Neural progenitor cell (in vitro differentiated cells): ENCODE measurements around the gene RCL1. TPM values are rescaled to one million over a fixed set of nuclear protein-coding genes. Genes with fewer than 3 reads are reported as not detected.

Source experiments
- DNase-seq: peaks from one replicate; pipeline ENCODE4 v3.0.0-alpha.2; 2016; ENCODE audit warnings: low spot score
- H2AFZ ChIP-seq: fragments of 200-600 bp; sonication (generic); replicated peaks from 2 replicates; pipeline ENCODE4 v1.6.1; 2016; ENCODE audit warnings: antibody characterized with exemption
- H3F3A ChIP-seq: fragments of 200-600 bp; sonication (generic); 2 replicates; pipeline ENCODE4 v1.6.1; 2016; ENCODE audit warnings: antibody characterized with exemption, low read depth
- H3K27ac ChIP-seq: fragments of 200-600 bp; sonication (generic); 2 replicates; pipeline ENCODE4 v1.5.1; 2016; ENCODE audit warnings: mild to moderate bottlenecking
- H3K27me3 ChIP-seq: fragments of 200-600 bp; sonication (generic); 2 replicates; pipeline ENCODE4 v1.6.1; 2016; ENCODE audit warnings: mild to moderate bottlenecking, moderate library complexity
- H3K36me3 ChIP-seq: fragments of 200-600 bp; sonication (generic); 2 replicates; pipeline ENCODE4 v1.5.1; 2016
- H3K4me1 ChIP-seq: fragments of 200-600 bp; sonication (generic); 2 replicates; pipeline ENCODE4 v1.6.1; 2016; ENCODE audit warnings: mixed run types
- H3K4me2 ChIP-seq: fragments of 200-600 bp; sonication (generic); 2 replicates; pipeline ENCODE4 v1.6.1; 2016
- H3K4me3 ChIP-seq: fragments of 200-600 bp; sonication (generic); 2 replicates; pipeline ENCODE4 v1.5.1; 2016
- H3K79me2 ChIP-seq: fragments of 200-600 bp; sonication (generic); 2 replicates; pipeline ENCODE4 v1.6.1; 2016; ENCODE audit warnings: low read depth
- H3K9ac ChIP-seq: fragments of 200-600 bp; sonication (generic); 2 replicates; pipeline ENCODE4 v1.6.1; 2016
- H3K9me3 ChIP-seq: fragments of 200-600 bp; sonication (generic); 2 replicates; pipeline ENCODE4 v1.5.1; 2016; ENCODE audit warnings: low read depth
- H4K20me1 ChIP-seq: fragments of 200-600 bp; sonication (generic); 2 replicates; pipeline ENCODE4 v1.6.1; 2016; ENCODE audit warnings: low read depth
- H3K27ac Mint-ChIP-seq: 3 replicates; pipeline ENCODE4 v1.8.0; 2021; ENCODE audit warnings: mixed read lengths
- H3K27me3 Mint-ChIP-seq: 2 replicates; pipeline ENCODE4 v1.8.0; 2022; ENCODE audit warnings: low read depth, mild to moderate bottlenecking, inconsistent platforms, moderate library complexity, mixed read lengths; ENCODE audit not compliant: insufficient read depth
- H3K36me3 Mint-ChIP-seq: 3 replicates; pipeline ENCODE4 v1.8.0; 2021; ENCODE audit warnings: mixed read lengths
- H3K4me1 Mint-ChIP-seq: 3 replicates; pipeline ENCODE4 v1.8.0; 2021; ENCODE audit warnings: mixed read lengths
- H3K4me3 Mint-ChIP-seq: 3 replicates; pipeline ENCODE4 v1.8.0; 2021; ENCODE audit warnings: mild to moderate bottlenecking, moderate library complexity, mixed read lengths
- H3K9me3 Mint-ChIP-seq: 3 replicates; pipeline ENCODE4 v1.8.0; 2020; ENCODE audit warnings: mixed read lengths
- EZH2 ChIP-seq: fragments of 200-600 bp; sonication (generic); IDR thresholded peaks from 2 replicates; pipeline ENCODE4 v1.6.1; 2017; ENCODE audit warnings: antibody characterized with exemption, mild to moderate bottlenecking, moderate library complexity
- EZH2phosphoT487 ChIP-seq: fragments of 200-600 bp; sonication (generic); IDR thresholded peaks from 2 replicates; pipeline ENCODE4 v1.6.1; 2017; ENCODE audit warnings: antibody characterized with exemption
- total RNA-seq: library from RNA; depleted of rRNA; stranded (reverse); fragments of >200 nt; gene quantifications from 2 replicates; pipeline ENCODE4 v1.2.3, GENCODE V29; 2015; ENCODE audit warnings: low replicate concordance
- TF ChIP-seq, protein P1 (sequence below): fragments of 200-600 bp; sonication (generic); IDR thresholded peaks from 2 replicates; pipeline ENCODE4 v1.5.1; 2017; ENCODE audit warnings: antibody characterized with exemption, mild to moderate bottlenecking

Gene RCL1, protein sequence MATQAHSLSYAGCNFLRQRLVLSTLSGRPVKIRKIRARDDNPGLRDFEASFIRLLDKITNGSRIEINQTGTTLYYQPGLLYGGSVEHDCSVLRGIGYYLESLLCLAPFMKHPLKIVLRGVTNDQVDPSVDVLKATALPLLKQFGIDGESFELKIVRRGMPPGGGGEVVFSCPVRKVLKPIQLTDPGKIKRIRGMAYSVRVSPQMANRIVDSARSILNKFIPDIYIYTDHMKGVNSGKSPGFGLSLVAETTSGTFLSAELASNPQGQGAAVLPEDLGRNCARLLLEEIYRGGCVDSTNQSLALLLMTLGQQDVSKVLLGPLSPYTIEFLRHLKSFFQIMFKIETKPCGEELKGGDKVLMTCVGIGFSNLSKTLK
- 17.9 and 19.5 TPM in 2 replicates for total RNA-seq

DNA sequence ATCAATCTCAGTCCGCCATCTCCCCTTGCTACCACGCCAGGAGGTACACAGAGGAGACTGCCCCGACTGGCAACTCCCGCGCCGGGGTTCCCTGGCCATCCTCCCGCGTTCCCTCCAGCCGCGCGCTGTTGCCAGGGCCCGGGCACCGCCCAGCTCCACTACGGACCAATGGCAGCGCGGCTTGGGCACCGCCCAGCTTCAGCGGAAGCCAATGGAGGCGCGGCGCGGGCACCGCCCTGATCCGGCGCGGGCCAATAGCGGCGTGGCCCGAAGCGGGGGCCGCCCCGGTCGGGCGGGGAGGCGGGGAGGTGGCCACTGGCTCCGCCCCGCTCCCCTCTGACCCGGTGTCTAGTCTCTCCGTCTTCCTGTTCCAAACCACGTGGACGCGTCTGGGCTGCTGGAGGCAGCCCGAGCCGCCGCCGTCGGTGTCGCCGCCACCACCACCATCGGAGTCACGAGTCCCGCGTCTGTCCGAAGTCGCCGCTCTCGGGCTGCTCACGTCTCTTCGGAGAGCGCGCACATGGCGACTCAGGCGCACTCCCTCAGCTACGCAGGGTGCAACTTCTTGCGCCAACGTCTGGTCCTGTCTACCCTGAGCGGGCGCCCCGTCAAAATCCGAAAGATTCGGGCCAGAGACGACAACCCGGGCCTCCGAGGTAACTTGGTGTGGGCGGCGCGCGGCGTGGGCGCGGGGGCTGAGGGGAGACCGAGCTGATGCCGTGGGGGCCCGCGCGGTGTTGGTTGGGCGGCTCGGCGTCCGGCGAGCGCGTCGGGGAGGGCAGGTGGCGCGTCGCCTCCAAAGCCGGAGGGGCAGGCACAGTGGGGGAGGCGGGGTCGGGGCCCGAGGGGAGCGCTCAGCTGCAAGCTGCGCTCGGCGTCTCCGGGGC, at the start of gene RCL1:
RCL1 (plus strand) TSS at position 373 of the 887 bp plus-strand sequence; CDS start at position 521, 148 bp downstream.
- peak within 1 kb of the TSS; percentile 81 for H3K4me2 ChIP-seq
- Mint-ChIP-seq H3K9me3 (no peaks in the 10 kb centered on the region), H3K4me1 (peaks cover 12% of the 10 kb centered on the region), H3K36me3 (no peaks in the 10 kb centered on the region), H3K27me3 (peaks cover 4% of the 10 kb centered on the region), H3K27ac (no peak within 1 kb of the TSS), H3K4me3 (peak within 1 kb of the TSS; percentile 95)
- peak within 1 kb of the TSS; percentile 74 for H3K4me3 ChIP-seq
- TF ChIP-seq, protein P1, sequence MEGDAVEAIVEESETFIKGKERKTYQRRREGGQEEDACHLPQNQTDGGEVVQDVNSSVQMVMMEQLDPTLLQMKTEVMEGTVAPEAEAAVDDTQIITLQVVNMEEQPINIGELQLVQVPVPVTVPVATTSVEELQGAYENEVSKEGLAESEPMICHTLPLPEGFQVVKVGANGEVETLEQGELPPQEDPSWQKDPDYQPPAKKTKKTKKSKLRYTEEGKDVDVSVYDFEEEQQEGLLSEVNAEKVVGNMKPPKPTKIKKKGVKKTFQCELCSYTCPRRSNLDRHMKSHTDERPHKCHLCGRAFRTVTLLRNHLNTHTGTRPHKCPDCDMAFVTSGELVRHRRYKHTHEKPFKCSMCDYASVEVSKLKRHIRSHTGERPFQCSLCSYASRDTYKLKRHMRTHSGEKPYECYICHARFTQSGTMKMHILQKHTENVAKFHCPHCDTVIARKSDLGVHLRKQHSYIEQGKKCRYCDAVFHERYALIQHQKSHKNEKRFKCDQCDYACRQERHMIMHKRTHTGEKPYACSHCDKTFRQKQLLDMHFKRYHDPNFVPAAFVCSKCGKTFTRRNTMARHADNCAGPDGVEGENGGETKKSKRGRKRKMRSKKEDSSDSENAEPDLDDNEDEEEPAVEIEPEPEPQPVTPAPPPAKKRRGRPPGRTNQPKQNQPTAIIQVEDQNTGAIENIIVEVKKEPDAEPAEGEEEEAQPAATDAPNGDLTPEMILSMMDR, result no peak
- TF ChIP-seq EZH2phosphoT487 (no peak), EZH2 (no peak)
- H3K9ac ChIP-seq, result peak within 1 kb of the TSS; percentile 61
- peaks cover 45% of the 10 kb centered on the region for H3K79me2 ChIP-seq
- H3K36me3 ChIP-seq, result no peaks in the 10 kb centered on the region
- peak within 1 kb of the TSS; percentile 82 for H3K27ac ChIP-seq
- peaks cover 3% of the 10 kb centered on the region for H4K20me1 ChIP-seq
- DNase-seq, result peak; percentile 99
- H3K9me3 ChIP-seq, result no peaks in the 10 kb centered on the region
- no peaks in the 10 kb centered on the region for H3K27me3 ChIP-seq
- peaks cover 12% of the 10 kb centered on the region for H3K4me1 ChIP-seq
- H3F3A ChIP-seq, result peaks cover 27% of the 10 kb centered on the region
- peak within 1 kb of the TSS; percentile 85 for H2AFZ ChIP-seq

DNA sequence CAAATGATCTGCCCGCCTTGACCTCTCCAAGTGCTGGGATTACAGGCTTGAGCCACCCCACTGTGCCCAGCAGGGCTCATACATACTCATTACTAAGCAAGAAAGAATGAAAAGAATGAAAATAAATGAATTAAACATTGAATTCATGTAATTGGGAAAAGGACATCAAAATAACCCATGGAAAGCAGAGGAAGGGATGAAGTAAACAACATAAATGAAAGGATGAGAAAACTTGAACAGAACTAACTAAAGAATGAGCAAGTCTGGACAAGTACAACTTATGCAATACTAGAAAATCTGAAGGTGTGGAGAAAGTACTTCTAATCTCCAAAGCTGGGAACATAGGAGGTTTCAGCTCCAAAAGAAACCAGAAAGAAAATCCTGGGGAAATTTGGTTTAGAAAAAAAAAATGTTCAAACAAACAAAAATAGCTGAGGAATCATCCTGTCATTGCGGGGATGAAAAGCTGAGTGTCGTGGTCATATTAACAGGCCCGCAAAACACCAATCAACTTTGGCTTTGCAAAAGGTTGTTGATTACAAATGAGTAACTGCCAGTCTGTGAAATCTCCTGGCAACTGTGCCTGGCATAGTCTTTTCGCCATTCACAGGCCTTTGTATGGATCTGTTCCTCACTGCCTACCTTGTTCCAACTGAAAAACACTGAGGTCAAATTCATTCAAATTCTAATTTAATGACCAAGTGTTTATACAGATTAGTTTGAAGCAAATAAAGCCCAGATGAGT, 49.4 kb upstream of the RCL1 start:
- Histone ChIP-seq H4K20me1 (no peaks in the 10 kb centered on the region), H3K9ac (no peak overlapping the region), H3F3A (peaks cover 23% of the 10 kb centered on the region), H3K4me1 (peaks cover 11% of the 10 kb centered on the region), H3K4me2 (no peak overlapping the region), H3K4me3 (no peak overlapping the region), H2AFZ (no peak overlapping the region), H3K27ac (no peak overlapping the region), H3K9me3 (no peaks in the 10 kb centered on the region), H3K36me3 (no peaks in the 10 kb centered on the region), H3K79me2 (peaks cover 21% of the 10 kb centered on the region), H3K27me3 (peaks cover 11% of the 10 kb centered on the region)
- Mint-ChIP-seq H3K4me3 (no peak overlapping the region), H3K9me3 (no peaks in the 10 kb centered on the region), H3K27me3 (peaks cover 2% of the 10 kb centered on the region), H3K36me3 (no peaks in the 10 kb centered on the region), H3K27ac (no peak overlapping the region), H3K4me1 (peaks cover 27% of the 10 kb centered on the region)
- TF ChIP-seq, protein P1, result no peak
- TF ChIP-seq EZH2phosphoT487 (no peak), EZH2 (no peak)
- no peak for DNase-seq

DNA sequence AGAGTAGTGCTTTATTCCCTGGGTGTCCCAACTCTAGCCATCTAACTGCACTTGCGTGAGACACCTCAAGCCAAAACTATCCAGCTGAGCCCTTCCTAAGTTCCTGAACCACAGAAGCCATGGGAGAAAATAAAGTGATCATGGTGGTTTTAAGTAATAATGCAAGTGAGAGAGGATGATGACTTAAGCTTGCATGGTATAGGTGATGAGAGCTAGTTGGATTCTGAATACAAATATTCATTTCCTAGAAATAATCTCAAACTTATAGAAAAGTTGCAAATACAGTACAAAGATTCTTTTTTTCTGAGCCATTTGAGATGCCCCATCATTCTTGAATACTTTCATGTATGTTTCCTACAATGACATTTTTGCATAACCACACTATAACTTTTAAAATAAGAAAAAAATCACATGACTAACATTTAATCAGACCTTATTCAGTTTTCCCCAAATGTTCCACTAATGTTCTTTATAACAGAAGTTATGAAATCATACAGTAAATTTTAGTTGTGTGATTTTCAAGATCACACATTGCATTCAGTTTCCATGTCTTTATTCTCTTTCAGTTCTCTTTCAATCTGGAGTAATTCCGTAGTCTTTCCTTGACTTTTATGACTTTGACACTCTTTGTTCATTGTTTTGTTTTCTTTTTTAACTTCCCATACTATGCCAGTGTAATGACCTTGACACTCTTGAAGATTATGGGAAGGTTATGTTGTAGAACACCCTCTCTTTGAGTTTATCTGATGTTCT, 46.3 kb upstream of the RCL1 start:
- Mint-ChIP-seq H3K9me3 (peaks cover 2% of the 10 kb centered on the region), H3K36me3 (no peaks in the 10 kb centered on the region), H3K4me3 (no peak overlapping the region), H3K27me3 (peaks cover 2% of the 10 kb centered on the region), H3K4me1 (peaks cover 13% of the 10 kb centered on the region), H3K27ac (no peak overlapping the region)
- H3K27ac ChIP-seq, result no peak overlapping the region
- no peak overlapping the region for H3K4me2 ChIP-seq
- H3K79me2 ChIP-seq, result no peaks in the 10 kb centered on the region
- H3K36me3 ChIP-seq, result no peaks in the 10 kb centered on the region
- TF ChIP-seq EZH2phosphoT487 (no peak), EZH2 (no peak)
- TF ChIP-seq, protein P1, result no peak
- DNase-seq, result no peak
- no peaks in the 10 kb centered on the region for H3K4me1 ChIP-seq
- H3K27me3 ChIP-seq, result peaks cover 10% of the 10 kb centered on the region
- H3K9ac ChIP-seq, result no peak overlapping the region
- H4K20me1 ChIP-seq, result no peaks in the 10 kb centered on the region
- no peak overlapping the region for H3K4me3 ChIP-seq
- H3F3A ChIP-seq, result peaks cover 10% of the 10 kb centered on the region
- no peaks in the 10 kb centered on the region for H3K9me3 ChIP-seq
- H2AFZ ChIP-seq, result no peak overlapping the region
